ENCODE data around the gene SLIT3. TPM values are rescaled to one million over a fixed set of nuclear protein-coding genes. Genes with fewer than 3 reads are reported as not detected.

Gene SLIT3
- total and polyA plus RNA-seq, 10 of the 15 experiments (the other 5 are each of a cell fraction or from before 2014, with no cell fraction given), result 0.05 TPM; not detected in 9

DNA sequence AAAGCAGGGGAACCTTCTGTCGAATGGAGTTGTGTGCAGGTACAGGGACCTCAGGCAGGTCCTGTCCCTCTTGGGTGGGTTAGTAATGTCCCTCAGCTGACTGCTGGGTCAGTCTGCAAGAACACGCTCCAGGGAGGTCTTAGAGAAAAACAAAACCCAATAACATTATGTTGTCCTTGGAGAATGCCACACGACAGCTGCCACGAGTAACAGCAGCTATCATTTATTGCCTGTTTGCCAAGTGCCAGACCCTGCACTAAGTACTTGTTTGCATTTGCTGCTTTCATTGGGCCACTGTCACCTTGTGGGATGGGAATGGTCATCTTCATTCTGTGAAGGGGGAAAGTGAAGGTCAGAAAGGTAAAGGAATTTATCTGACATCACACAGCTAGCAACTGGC, 310.3 kb downstream of the SLIT3 start (continued):
- TF ChIP-seq, protein P1, sequence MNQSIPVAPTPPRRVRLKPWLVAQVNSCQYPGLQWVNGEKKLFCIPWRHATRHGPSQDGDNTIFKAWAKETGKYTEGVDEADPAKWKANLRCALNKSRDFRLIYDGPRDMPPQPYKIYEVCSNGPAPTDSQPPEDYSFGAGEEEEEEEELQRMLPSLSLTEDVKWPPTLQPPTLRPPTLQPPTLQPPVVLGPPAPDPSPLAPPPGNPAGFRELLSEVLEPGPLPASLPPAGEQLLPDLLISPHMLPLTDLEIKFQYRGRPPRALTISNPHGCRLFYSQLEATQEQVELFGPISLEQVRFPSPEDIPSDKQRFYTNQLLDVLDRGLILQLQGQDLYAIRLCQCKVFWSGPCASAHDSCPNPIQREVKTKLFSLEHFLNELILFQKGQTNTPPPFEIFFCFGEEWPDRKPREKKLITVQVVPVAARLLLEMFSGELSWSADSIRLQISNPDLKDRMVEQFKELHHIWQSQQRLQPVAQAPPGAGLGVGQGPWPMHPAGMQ (IDR thresholded peaks at IDR 0.05; ENCODE audit: borderline replicate concordance), result no peak
- no peak for TF ChIP-seq RFX5 (IDR thresholded peaks at IDR 0.05; ENCODE audit: low read depth, low read length)
- no peak for TF ChIP-seq PAX5 (IDR thresholded peaks at IDR 0.05; ENCODE audit: borderline replicate concordance, low read depth, low read length)

DNA sequence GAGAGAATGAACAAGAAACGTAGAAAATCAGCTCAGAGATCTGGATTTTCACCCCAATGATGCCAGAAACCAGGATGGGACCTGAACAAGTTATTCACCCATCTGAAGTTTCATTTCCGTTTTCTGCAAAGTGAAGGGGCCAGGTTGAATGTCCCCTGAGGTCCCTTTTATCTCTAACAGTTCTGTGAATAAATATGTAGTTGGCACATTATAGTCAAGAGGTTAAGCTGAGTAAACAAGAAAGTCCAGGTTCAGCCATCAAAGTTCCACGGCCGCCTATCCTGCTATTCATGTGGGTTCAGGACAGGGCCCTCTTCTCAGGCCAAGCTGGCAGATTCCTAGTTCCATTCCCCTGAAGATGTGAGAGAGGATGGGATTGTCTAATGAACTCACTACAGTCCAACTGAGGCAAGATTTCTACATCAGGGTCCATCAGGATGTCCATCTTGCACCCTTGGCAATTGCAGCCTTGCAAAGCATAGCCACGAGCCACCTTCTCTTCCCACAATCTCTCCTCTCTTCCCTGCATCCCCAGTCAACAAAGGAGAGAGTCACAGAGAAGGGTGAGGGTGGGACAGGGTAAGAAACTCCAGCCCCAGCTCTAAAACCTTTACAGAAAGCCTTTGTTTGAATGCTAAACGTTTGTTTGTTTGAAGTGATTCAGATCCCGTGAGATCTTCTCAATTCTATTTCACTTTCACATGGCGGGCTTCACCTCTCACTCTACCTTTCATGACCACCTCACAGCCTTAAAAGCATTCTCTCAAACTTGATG, 311.0 kb downstream of the SLIT3 start:
- ChIA-PET POLR2A (no interaction called here), RAD21 (ENCODE audit: unreplicated experiment) (interaction anchor here (3.1 kb wide), 1 partner anchor 591 kb away, joined by 10 read pairs; no protein-coding TSS in a partner anchor), CTCF (interaction anchor here (0.9 to 4.2 kb wide), 7 partner anchors 9 to 593 kb away, joined by 3 to 30 read pairs (median 3); no protein-coding TSS in a partner anchor), SMC1A (ENCODE audit: uncharacterized antibody, unreplicated experiment) (interaction anchor here (0.7 to 3.8 kb wide), 7 partner anchors 11 to 591 kb away, joined by 3 to 39 read pairs (median 4); partner anchors contain the start of gene SPDL1)
- Histone ChIP-seq H3K36me3 (ENCODE audit: control insufficient read depth in 2 of 2, insufficient read depth in 2 of 2, low read length in 1 of 2) (no peaks in the 10 kb centered on the region), H3K4me2 (ENCODE audit: control insufficient read depth, insufficient read depth) (no peak overlapping the region), H3K4me3 (no peak overlapping the region), H3K9ac (ENCODE audit: control insufficient read depth, insufficient read depth, low read length) (no peak overlapping the region), H3K9me3 (replicated peaks; ENCODE audit: control insufficient read depth, insufficient read depth, low read length) (no peaks in the 10 kb centered on the region), H3K79me2 (ENCODE audit: control insufficient read depth, insufficient read depth, low read length) (no peaks in the 10 kb centered on the region), H3K27ac (ENCODE audit: control insufficient read depth, insufficient read depth) (no peak overlapping the region), H3K27me3 (replicated peaks in 1 of 2; ENCODE audit: control insufficient read depth in 2 of 2, insufficient read depth in 2 of 2, low read length in 1 of 2) (no peaks in the 10 kb centered on the region; a peak in 1 of 4 replicates), H3K4me1 (ENCODE audit: control insufficient read depth, insufficient read depth, low read length) (no peaks in the 10 kb centered on the region), H4K20me1 (ENCODE audit: control insufficient read depth, insufficient read depth) (no peaks in the 10 kb centered on the region), H2AFZ (ENCODE audit: control insufficient read depth, low read depth, low read length) (no peak overlapping the region)
- ATAC-seq, result peak; percentile 59
- FAIRE-seq, result no peak
- TF ChIP-seq, protein P2, sequence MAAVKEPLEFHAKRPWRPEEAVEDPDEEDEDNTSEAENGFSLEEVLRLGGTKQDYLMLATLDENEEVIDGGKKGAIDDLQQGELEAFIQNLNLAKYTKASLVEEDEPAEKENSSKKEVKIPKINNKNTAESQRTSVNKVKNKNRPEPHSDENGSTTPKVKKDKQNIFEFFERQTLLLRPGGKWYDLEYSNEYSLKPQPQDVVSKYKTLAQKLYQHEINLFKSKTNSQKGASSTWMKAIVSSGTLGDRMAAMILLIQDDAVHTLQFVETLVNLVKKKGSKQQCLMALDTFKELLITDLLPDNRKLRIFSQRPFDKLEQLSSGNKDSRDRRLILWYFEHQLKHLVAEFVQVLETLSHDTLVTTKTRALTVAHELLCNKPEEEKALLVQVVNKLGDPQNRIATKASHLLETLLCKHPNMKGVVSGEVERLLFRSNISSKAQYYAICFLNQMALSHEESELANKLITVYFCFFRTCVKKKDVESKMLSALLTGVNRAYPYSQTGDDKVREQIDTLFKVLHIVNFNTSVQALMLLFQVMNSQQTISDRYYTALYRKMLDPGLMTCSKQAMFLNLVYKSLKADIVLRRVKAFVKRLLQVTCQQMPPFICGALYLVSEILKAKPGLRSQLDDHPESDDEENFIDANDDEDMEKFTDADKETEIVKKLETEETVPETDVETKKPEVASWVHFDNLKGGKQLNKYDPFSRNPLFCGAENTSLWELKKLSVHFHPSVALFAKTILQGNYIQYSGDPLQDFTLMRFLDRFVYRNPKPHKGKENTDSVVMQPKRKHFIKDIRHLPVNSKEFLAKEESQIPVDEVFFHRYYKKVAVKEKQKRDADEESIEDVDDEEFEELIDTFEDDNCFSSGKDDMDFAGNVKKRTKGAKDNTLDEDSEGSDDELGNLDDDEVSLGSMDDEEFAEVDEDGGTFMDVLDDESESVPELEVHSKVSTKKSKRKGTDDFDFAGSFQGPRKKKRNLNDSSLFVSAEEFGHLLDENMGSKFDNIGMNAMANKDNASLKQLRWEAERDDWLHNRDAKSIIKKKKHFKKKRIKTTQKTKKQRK (IDR thresholded peaks at IDR 0.05; ENCODE audit: low read depth, low read length), result no peak
- TF ChIP-seq SPI1 (IDR thresholded peaks at IDR 0.05; ENCODE audit: borderline replicate concordance, insufficient read depth, low read depth, low read length), result peak; percentile 79
- 4% methylated on average over 8 of the region's 8 CpGs for WGBS (ENCODE audit: insufficient coverage, insufficient replicate concordance, low lambda C conversion rate, missing lambda C conversion rate)
- no peak for DNase-seq (ENCODE audit: low read depth, low spot score)
- in situ Hi-C loops (cut with MboI) (loop anchor here (5.0 kb wide), 1 partner anchor 592 kb away; the partner anchor contains the start of gene SPDL1), intact Hi-C loops (cut with micrococcal nuclease; ENCODE audit: unreplicated experiment) (no loop called here)
- no TSS peak for BruUV-seq (replicated peaks)
